OCI-LY3 (cell line): ENCODE results near the gene MED29.

ENCODE experiments used
- CTCF ChIP-seq: fragments of 200-600, 300-600 bp; sonication (generic); IDR thresholded peaks from 2 replicates; pipeline ENCODE4 v1.5.1; 2014; ENCODE audit warnings: antibody characterized with exemption, low read length, low read depth
- EZH2phosphoT487 ChIP-seq: fragments of 200-600 bp; shearing (Covaris generic); IDR thresholded peaks from 2 replicates; pipeline ENCODE4 v1.6.1; 2018; ENCODE audit warnings: antibody characterized with exemption, mixed run types, low read depth

DNA sequence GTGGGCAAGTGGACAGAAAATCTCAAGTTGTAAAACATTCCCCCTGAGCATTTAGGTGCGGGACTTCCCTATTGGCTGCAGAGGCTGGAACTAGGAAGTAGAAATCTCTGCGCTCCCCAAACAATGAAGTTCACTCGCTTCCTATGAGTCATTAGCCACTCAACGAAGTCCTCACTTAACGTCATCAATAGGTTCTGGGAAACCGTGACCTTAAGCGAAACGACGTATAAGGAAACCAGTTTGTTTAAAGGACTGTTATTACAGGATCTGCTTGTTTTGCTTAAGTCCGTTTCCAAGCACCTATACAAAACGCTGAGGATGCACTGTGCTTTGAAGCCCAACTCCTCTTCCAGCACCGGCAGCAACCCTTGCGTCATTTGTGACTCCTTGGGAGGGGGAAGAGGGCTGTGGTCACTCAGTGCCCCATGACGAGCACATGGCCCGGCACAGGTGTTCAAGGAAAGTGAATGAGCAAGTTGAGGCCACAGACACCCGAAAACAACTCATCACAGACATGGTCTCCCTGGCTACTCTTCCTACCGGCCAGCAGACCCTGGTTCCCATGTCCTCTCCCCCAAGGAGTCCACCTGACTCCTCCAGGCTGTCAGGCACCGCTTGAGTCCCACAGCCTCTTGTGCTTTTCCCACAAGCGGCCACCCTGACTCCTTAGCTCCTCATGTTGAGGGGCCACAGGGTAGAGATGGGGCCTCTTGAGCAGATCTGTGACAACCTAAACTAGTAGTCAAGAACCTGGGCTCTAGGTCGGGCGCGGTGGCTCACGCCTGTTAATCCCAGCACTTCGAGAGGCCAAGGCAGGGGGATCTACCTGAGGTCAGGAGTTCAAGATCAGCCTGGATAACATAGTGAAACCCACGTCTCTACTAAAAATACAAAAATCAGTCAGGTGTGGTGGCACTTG is 39.8 kb downstream of the MED29 start:
- TF ChIP-seq CTCF (no peak), EZH2phosphoT487 (no peak)
